Ascending aorta (tissue), 2 donors: ENCODE results near the gene OR52N2. TPM values are rescaled to one million over a fixed set of nuclear protein-coding genes. Genes with fewer than 3 reads are reported as not detected.

Experiments used
- DNase-seq, 2 donors: peaks; one replicate each; pipeline ENCODE4 v3.0.0-alpha.2; 2019; ENCODE audit warnings: low spot score in 2 of 2
- H3K27ac ChIP-seq, 2 donors: fragments of 200-600 bp; sonication (generic); one replicate each; pipeline ENCODE4 v1.5.1; 2016 to 2017; ENCODE audit warnings: mild to moderate bottlenecking in 1 of 2
- H3K27me3 ChIP-seq: fragments of 200-600 bp; sonication (generic); one replicate; pipeline ENCODE4 v1.5.1; 2017
- H3K36me3 ChIP-seq, 2 donors: fragments of 200-600 bp; sonication (generic); one replicate each; pipeline ENCODE4 v1.5.1; 2016
- H3K4me1 ChIP-seq, 2 donors: fragments of 200-600 bp; sonication (generic); one replicate each; pipeline ENCODE4 v1.5.1; 2016 to 2017; ENCODE audit warnings: mild to moderate bottlenecking in 1 of 2
- H3K4me3 ChIP-seq, 2 donors: fragments of 200-600 bp; sonication (generic); one replicate each; pipeline ENCODE4 v1.5.1; 2016 to 2017; ENCODE audit warnings: mild to moderate bottlenecking in 1 of 2
- H3K9me3 ChIP-seq, 2 donors: fragments of 200-600 bp; sonication (generic); one replicate each; pipeline ENCODE4 v1.5.1; 2016
- intact Hi-C: fragments of 100-400 bp; cut with DNase I; formaldehyde crosslinking; loops from one replicate; pipeline ENCODE4 v1.15.1; 2023
- total RNA-seq: library from RNA; depleted of rRNA; stranded (reverse); fragments of >200 nt; gene quantifications from one replicate; pipeline ENCODE4 v1.1.0, GENCODE V29; 2016
- TF ChIP-seq, protein P1 (sequence below), 3 experiments: fragments of 200-600 bp in 2 of 3; fragments of 450-650 bp in 1 of 3; sonication (generic) in 2 of 3; IDR thresholded peaks; one replicate each; pipeline ENCODE4 v1.5.1; 2016 to 2019; ENCODE audit warnings: antibody characterized with exemption in 3 of 3, mild to moderate bottlenecking in 1 of 3, moderate library complexity in 1 of 3

OR52N2 gene
- total RNA-seq = not detected

- H3K27ac ChIP-seq = no peak within 1 kb of the TSS
- no peaks in the 10 kb centered on the region for H3K27me3 ChIP-seq
- no peaks in the 10 kb centered on the region for H3K4me1 ChIP-seq
- peak within 1 kb of the TSS; percentile 49 to 63 for H3K4me3 ChIP-seq
- no peaks in the 10 kb centered on the region for H3K36me3 ChIP-seq
- intact Hi-C loops = loop anchor here (1.0 to 5.0 kb wide), 5 partner anchors 121 to 1171 kb away; partner anchors contain the start of genes OR51D1, TRIM22 and TRIM5
- TF ChIP-seq, protein P1, sequence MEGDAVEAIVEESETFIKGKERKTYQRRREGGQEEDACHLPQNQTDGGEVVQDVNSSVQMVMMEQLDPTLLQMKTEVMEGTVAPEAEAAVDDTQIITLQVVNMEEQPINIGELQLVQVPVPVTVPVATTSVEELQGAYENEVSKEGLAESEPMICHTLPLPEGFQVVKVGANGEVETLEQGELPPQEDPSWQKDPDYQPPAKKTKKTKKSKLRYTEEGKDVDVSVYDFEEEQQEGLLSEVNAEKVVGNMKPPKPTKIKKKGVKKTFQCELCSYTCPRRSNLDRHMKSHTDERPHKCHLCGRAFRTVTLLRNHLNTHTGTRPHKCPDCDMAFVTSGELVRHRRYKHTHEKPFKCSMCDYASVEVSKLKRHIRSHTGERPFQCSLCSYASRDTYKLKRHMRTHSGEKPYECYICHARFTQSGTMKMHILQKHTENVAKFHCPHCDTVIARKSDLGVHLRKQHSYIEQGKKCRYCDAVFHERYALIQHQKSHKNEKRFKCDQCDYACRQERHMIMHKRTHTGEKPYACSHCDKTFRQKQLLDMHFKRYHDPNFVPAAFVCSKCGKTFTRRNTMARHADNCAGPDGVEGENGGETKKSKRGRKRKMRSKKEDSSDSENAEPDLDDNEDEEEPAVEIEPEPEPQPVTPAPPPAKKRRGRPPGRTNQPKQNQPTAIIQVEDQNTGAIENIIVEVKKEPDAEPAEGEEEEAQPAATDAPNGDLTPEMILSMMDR (IDR thresholded peaks at IDR 0.05) = peak; percentile 71 to 86 (median 72)
- peak in 1 of 2 donors; percentile 79 for DNase-seq
- no peaks in the 10 kb centered on the region for H3K9me3 ChIP-seq
Measured at GRCh38 chr11:5808500-5809121, at the start of gene OR52N2. TSS of gene OR52N2 (plus strand) at chr11:5808924. CDS start at chr11:5820336, 11,412 bp downstream.

GRCh38 chr11:5767056-5767455 is 41.7 kb upstream of the OR52N2 start:
- TF ChIP-seq, protein P1 (IDR thresholded peaks at IDR 0.05) = no peak
- intact Hi-C loops = no loop called here
- Histone ChIP-seq H3K27me3 (no peaks in the 10 kb centered on the region), H3K4me1 (no peaks in the 10 kb centered on the region), H3K36me3 (no peaks in the 10 kb centered on the region), H3K27ac (no peak overlapping the region), H3K9me3 (no peaks in the 10 kb centered on the region), H3K4me3 (no peak overlapping the region)
- DNase-seq = no peak

DNA sequence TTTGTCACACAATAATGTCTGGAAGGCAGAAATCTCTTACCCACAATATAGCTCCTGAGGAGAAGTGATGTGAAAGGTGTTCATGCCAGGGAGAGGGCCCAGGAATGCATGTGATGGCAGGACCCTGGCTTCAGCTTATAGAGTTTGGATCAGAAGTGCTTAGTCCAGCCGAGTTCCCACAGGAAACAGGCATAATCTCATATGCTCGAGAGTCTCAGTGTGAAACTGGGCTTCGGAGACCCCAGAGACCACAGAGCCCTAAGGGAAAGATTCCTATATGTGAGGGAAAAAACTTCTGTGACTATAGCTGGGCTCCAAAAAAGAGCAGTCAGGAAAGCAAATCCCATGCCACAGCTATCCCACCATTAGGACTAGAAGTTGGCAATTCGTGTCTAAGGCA is 25.5 kb upstream of the OR52N2 start, which contains the start of gene OR52N5:
OR52N5 (minus strand) TSS at position 101 of the 400 bp plus-strand sequence. CDS start 4,721 bp downstream, outside the sequence.
- H3K4me1 ChIP-seq = no peaks in the 10 kb centered on the region
- no peaks in the 10 kb centered on the region for H3K27me3 ChIP-seq
- DNase-seq = no peak
- TF ChIP-seq, protein P1 (IDR thresholded peaks at IDR 0.05) = no peak
- intact Hi-C loops = no loop called here
- H3K9me3 ChIP-seq = no peaks in the 10 kb centered on the region
- H3K36me3 ChIP-seq = no peaks in the 10 kb centered on the region
- H3K27ac ChIP-seq = no peak within 1 kb of the TSS
- no peak within 1 kb of the TSS for H3K4me3 ChIP-seq

- intact Hi-C loops = no loop called here
- no peak for DNase-seq
- H3K4me3 ChIP-seq = no peak within 1 kb of the TSS
Measured at GRCh38 chr11:5791165-5791564, 17.6 kb upstream of the OR52N2 start, which contains the start of gene OR52N1. TSS of gene OR52N1 (minus strand) at chr11:5791265. CDS start at chr11:5788816, 2,449 bp downstream.

GRCh38 chr11:5796541-5796940 is 12.2 kb upstream of the OR52N2 start:
- no peaks in the 10 kb centered on the region for H3K9me3 ChIP-seq
- no peaks in the 10 kb centered on the region for H3K27me3 ChIP-seq
- H3K4me3 ChIP-seq = no peak overlapping the region
- TF ChIP-seq, protein P1 (IDR thresholded peaks at IDR 0.05) = no peak
- intact Hi-C loops = no loop called here
- H3K27ac ChIP-seq = no peak overlapping the region
- H3K36me3 ChIP-seq = no peaks in the 10 kb centered on the region
- no peak for DNase-seq
- no peaks in the 10 kb centered on the region for H3K4me1 ChIP-seq

More at GRCh38 chr11:5791165-5791564, 17.6 kb upstream of the OR52N2 start, which contains the start of gene OR52N1:
- TF ChIP-seq, protein P1 (IDR thresholded peaks at IDR 0.05) = no peak
- no peaks in the 10 kb centered on the region for H3K27me3 ChIP-seq
- H3K9me3 ChIP-seq = no peaks in the 10 kb centered on the region
- H3K4me1 ChIP-seq = no peaks in the 10 kb centered on the region
- no peaks in the 10 kb centered on the region for H3K36me3 ChIP-seq
- no peak within 1 kb of the TSS for H3K27ac ChIP-seq
